SK-N-SH (cell line): Measurements from ENCODE around the gene PLAGL2. TPM values are rescaled to one million over a fixed set of nuclear protein-coding genes. Genes with fewer than 3 reads are reported as not detected.

Experiments used
- CTCF ChIA-PET: fragments of 300-600, 350-600 bp; formaldehyde crosslinking; extraction: SDS; loops from one replicate; lab custom pipeline; 2021; lab: Yijun Ruan, JAX
- POLR2A ChIA-PET: fragments of 350-600 bp; sonication (Branson Sonifier 250); formaldehyde crosslinking; extraction: SDS; loops from one replicate; lab custom pipeline; 2020; ENCODE audit warnings: antibody characterized with exemption, inconsistent platforms; lab: Yijun Ruan, JAX
- DNase-seq: peaks from one replicate; pipeline ENCODE4 v3.0.0; 2012
- H2AFZ ChIP-seq: fragments of 200-600 bp; sonication (generic); 2 replicates; pipeline ENCODE4 v1.8.1; 2016; ENCODE audit warnings: antibody characterized with exemption, mild to moderate bottlenecking, low read depth
- H3F3A ChIP-seq: fragments of 200-600 bp; sonication (generic); replicated peaks from 2 replicates; pipeline ENCODE3; 2016; ENCODE audit warnings: antibody characterized with exemption, mild to moderate bottlenecking; ENCODE audit not compliant: insufficient read depth
- H3K27ac ChIP-seq, 2 experiments: fragments of 200-500 bp in 1 of 2; fragments of 200-600 bp in 1 of 2; sonication (Bioruptor generic) in 1 of 2; sonication (generic), shearing (Covaris generic) in 1 of 2; 2 replicates each; pipeline versions ENCODE4 v1.5.1 to v1.6.1; 2014 to 2016; ENCODE audit warnings: low read depth in 2 of 2, inconsistent platforms in 1 of 2, low read length in 1 of 2, mild to moderate bottlenecking in 1 of 2, mixed read lengths in 1 of 2
- H3K27me3 ChIP-seq: fragments of 200-600 bp; sonication (generic), shearing (Covaris generic); 2 replicates; pipeline ENCODE4 v1.6.1; 2016; ENCODE audit warnings: mixed run types; ENCODE audit not compliant: insufficient read depth
- H3K36me3 ChIP-seq, 2 experiments: fragments of 200-500 bp in 1 of 2; fragments of 200-600 bp in 1 of 2; sonication (Bioruptor generic) in 1 of 2; sonication (generic) in 1 of 2; replicated peaks in 1 of 2; 2 replicates each; pipeline versions ENCODE3 to v1.5.1; 2014 to 2016; ENCODE audit warnings: low read length in 1 of 2, mild to moderate bottlenecking in 1 of 2; ENCODE audit not compliant: insufficient read depth in 2 of 2, control insufficient read depth in 1 of 2
- H3K4me1 ChIP-seq, 2 experiments: fragments of 200-500 bp in 1 of 2; fragments of 200-600 bp in 1 of 2; sonication (Bioruptor generic) in 1 of 2; sonication (generic), shearing (Covaris generic) in 1 of 2; 2 replicates each; pipeline versions ENCODE4 v1.5.1 to v1.6.1; 2014 to 2016; ENCODE audit warnings: low read depth in 1 of 2, low read length in 1 of 2, mixed run types in 1 of 2; ENCODE audit not compliant: insufficient read depth in 2 of 2, control insufficient read depth in 1 of 2
- H3K4me2 ChIP-seq: fragments of 200-600 bp; sonication (generic), shearing (Covaris generic); 2 replicates; pipeline ENCODE4 v1.6.1; 2017; ENCODE audit warnings: mixed run types
- H3K4me3 ChIP-seq, 2 experiments: fragments of 200-500 bp in 1 of 2; fragments of 200-600 bp in 1 of 2; sonication (Bioruptor generic) in 1 of 2; sonication (generic), shearing (Covaris generic) in 1 of 2; 2 replicates each; pipeline versions ENCODE4 v1.5.1 to v1.8.1; 2014 to 2016; ENCODE audit warnings: low read depth in 2 of 2, inconsistent platforms in 1 of 2, low read length in 1 of 2, mild to moderate bottlenecking in 1 of 2, mixed read lengths in 1 of 2, moderate library complexity in 1 of 2
- H3K79me2 ChIP-seq: fragments of 200-600 bp; sonication (generic); 2 replicates; pipeline ENCODE4 v1.8.1; 2017; ENCODE audit warnings: mild to moderate bottlenecking; ENCODE audit not compliant: insufficient read depth
- H3K9ac ChIP-seq: fragments of 200-600 bp; sonication (generic); 2 replicates; pipeline ENCODE4 v1.6.1; 2017; ENCODE audit warnings: mixed run types
- H3K9me2 ChIP-seq: fragments of 200-600 bp; sonication (generic); 2 replicates; pipeline ENCODE4 v1.6.1; 2017; ENCODE audit warnings: mixed run types
- H3K9me3 ChIP-seq: fragments of 200-600 bp; sonication (generic); 2 replicates; pipeline ENCODE4 v1.6.1; 2017; ENCODE audit warnings: mixed run types, mild to moderate bottlenecking, moderate library complexity
- H4K20me1 ChIP-seq: fragments of 200-600 bp; sonication (generic); 2 replicates; pipeline ENCODE4 v1.6.1; 2017; ENCODE audit warnings: mild to moderate bottlenecking, mixed run types; ENCODE audit not compliant: insufficient read depth
- ELF1 ChIP-seq: IDR thresholded peaks from 2 replicates; pipeline ENCODE4 v1.4.0; 2012
- EP300 ChIP-seq, 2 experiments: IDR thresholded peaks; 2 replicates each; pipeline versions ENCODE4 v1.4.0 to v1.6.1; 2012; ENCODE audit warnings: borderline replicate concordance in 1 of 2, low read depth in 1 of 2, low read length in 1 of 2
- GABPA ChIP-seq: IDR thresholded peaks from 2 replicates; pipeline ENCODE4 v1.4.0; 2012; ENCODE audit warnings: low read depth, mild to moderate bottlenecking
- JUND ChIP-seq: IDR thresholded peaks from 2 replicates; pipeline ENCODE4 v1.4.0; 2012
- MXI1 ChIP-seq: IDR thresholded peaks from 2 replicates; pipeline ENCODE4 v1.6.1; 2012; ENCODE audit warnings: mild to moderate bottlenecking, low read depth, low read length, improper control_type of control experiment
- NFIC ChIP-seq: IDR thresholded peaks from 2 replicates; pipeline ENCODE4 v1.4.0; 2012; ENCODE audit warnings: borderline replicate concordance
- PBX3 ChIP-seq: IDR thresholded peaks from 2 replicates; pipeline ENCODE4; 2012
- POLR2AphosphoS5 ChIP-seq: IDR thresholded peaks from 2 replicates; pipeline ENCODE4 v1.6.1; 2012; ENCODE audit warnings: low read depth, low read length
- RAD21 ChIP-seq: IDR thresholded peaks from 2 replicates; pipeline ENCODE4 v1.6.1; 2012; ENCODE audit warnings: mild to moderate bottlenecking, low read length
- RCOR1 ChIP-seq: fragments of 150-350 bp; IDR thresholded peaks from 2 replicates; pipeline ENCODE4 v1.6.1; 2017; ENCODE audit warnings: antibody characterized with exemption, low read length
- RFX5 ChIP-seq: IDR thresholded peaks from 2 replicates; pipeline ENCODE4 v1.6.1; 2012; ENCODE audit warnings: mild to moderate bottlenecking, improper control_type of control experiment, low read length
- RXRA ChIP-seq: IDR thresholded peaks from 2 replicates; pipeline ENCODE4 v1.4.0; 2012; ENCODE audit warnings: low read depth, mild to moderate bottlenecking, borderline replicate concordance
- SMC3 ChIP-seq: IDR thresholded peaks from 2 replicates; pipeline ENCODE4 v1.6.1; 2012; ENCODE audit warnings: low read depth, low read length, improper control_type of control experiment
- TAF1 ChIP-seq: IDR thresholded peaks from 2 replicates; pipeline ENCODE4 v1.6.1; 2012; ENCODE audit warnings: low read depth, mild to moderate bottlenecking, low read length, moderate library complexity, borderline replicate concordance
- YY1 ChIP-seq: IDR thresholded peaks from 2 replicates; pipeline ENCODE4 v1.4.0; 2012; ENCODE audit warnings: low read depth, mild to moderate bottlenecking
- WGBS: methylation state at CpG from one replicate; pipeline ENCODE4 v1.1.6; 2017; ENCODE audit warnings: low lambda C conversion rate; 5-methylcytosine and 5-hydroxymethylcytosine counted together
- polyA plus RNA-seq, 3 experiments: library from polyadenylated mRNA; depleted of rRNA; stranded (reverse); fragments of >200 nt; gene quantifications; 2 replicates each; pipeline ENCODE4 v1.2.3, GENCODE V29; 2012
- TF ChIP-seq, protein P1 (sequence below): IDR thresholded peaks from 2 replicates; pipeline ENCODE4 v1.6.1; 2012; ENCODE audit warnings: mild to moderate bottlenecking, low read depth, low read length, moderate library complexity
- TF ChIP-seq, protein P2 (sequence below): IDR thresholded peaks from 2 replicates; pipeline ENCODE4 v1.4.0; 2012; ENCODE audit warnings: low read depth
- TF ChIP-seq, protein P3 (sequence below): fragments of 150-350 bp; IDR thresholded peaks from 2 replicates; pipeline ENCODE4 v1.6.1; 2017; ENCODE audit warnings: antibody characterized with exemption, low read length, low read depth, borderline replicate concordance
- TF ChIP-seq, protein P4 (sequence below): fragments of 200-600 bp; sonication (generic); IDR thresholded peaks from 2 replicates; pipeline ENCODE4 v1.6.1; 2017; ENCODE audit warnings: antibody characterized with exemption, mild to moderate bottlenecking, moderate library complexity
- TF ChIP-seq, protein P5 (sequence below): IDR thresholded peaks from 2 replicates; pipeline ENCODE4 v1.4.0; 2012; ENCODE audit warnings: low read depth, borderline replicate concordance

Gene PLAGL2
- polyA plus RNA-seq, 1 of the 3 experiments (the other 2 are of a cell fraction), result 4.0 TPM

GRCh38 chr20:32235331-32236047 is 27.9 kb upstream of the PLAGL2 start:
- no peak for DNase-seq
- H4K20me1 ChIP-seq, result no peaks in the 10 kb centered on the region
- ChIA-PET CTCF (no interaction called here), POLR2A (no interaction called here)
- no peak overlapping the region for H3K4me2 ChIP-seq
- peaks cover 20 to 43% of the 10 kb centered on the region in 2 experiments for H3K36me3 ChIP-seq
- H3K27me3 ChIP-seq, result no peaks in the 10 kb centered on the region
- H3F3A ChIP-seq, result no peaks in the 10 kb centered on the region
- TF ChIP-seq, protein P1, sequence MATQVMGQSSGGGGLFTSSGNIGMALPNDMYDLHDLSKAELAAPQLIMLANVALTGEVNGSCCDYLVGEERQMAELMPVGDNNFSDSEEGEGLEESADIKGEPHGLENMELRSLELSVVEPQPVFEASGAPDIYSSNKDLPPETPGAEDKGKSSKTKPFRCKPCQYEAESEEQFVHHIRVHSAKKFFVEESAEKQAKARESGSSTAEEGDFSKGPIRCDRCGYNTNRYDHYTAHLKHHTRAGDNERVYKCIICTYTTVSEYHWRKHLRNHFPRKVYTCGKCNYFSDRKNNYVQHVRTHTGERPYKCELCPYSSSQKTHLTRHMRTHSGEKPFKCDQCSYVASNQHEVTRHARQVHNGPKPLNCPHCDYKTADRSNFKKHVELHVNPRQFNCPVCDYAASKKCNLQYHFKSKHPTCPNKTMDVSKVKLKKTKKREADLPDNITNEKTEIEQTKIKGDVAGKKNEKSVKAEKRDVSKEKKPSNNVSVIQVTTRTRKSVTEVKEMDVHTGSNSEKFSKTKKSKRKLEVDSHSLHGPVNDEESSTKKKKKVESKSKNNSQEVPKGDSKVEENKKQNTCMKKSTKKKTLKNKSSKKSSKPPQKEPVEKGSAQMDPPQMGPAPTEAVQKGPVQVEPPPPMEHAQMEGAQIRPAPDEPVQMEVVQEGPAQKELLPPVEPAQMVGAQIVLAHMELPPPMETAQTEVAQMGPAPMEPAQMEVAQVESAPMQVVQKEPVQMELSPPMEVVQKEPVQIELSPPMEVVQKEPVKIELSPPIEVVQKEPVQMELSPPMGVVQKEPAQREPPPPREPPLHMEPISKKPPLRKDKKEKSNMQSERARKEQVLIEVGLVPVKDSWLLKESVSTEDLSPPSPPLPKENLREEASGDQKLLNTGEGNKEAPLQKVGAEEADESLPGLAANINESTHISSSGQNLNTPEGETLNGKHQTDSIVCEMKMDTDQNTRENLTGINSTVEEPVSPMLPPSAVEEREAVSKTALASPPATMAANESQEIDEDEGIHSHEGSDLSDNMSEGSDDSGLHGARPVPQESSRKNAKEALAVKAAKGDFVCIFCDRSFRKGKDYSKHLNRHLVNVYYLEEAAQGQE, result no peak
- TF ChIP-seq RFX5, result no peak
- TF ChIP-seq GABPA, result no peak
- TF ChIP-seq ELF1, result no peak
- TF ChIP-seq, protein P2, sequence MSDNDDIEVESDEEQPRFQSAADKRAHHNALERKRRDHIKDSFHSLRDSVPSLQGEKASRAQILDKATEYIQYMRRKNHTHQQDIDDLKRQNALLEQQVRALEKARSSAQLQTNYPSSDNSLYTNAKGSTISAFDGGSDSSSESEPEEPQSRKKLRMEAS, result no peak
- TF ChIP-seq YY1, result no peak
- TF ChIP-seq MXI1, result no peak
- TF ChIP-seq EP300 (IDR thresholded peaks at IDR 0.05; ENCODE audit: borderline replicate concordance in 1 of 2, low read depth in 1 of 2, low read length in 1 of 2), result no peak
- TF ChIP-seq NFIC, result no peak
- TF ChIP-seq TAF1, result no peak
- no peak for TF ChIP-seq RCOR1
- TF ChIP-seq, protein P3, sequence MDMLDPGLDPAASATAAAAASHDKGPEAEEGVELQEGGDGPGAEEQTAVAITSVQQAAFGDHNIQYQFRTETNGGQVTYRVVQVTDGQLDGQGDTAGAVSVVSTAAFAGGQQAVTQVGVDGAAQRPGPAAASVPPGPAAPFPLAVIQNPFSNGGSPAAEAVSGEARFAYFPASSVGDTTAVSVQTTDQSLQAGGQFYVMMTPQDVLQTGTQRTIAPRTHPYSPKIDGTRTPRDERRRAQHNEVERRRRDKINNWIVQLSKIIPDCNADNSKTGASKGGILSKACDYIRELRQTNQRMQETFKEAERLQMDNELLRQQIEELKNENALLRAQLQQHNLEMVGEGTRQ, result no peak
- TF ChIP-seq SMC3, result no peak
- no peak for TF ChIP-seq RAD21
- TF ChIP-seq RXRA, result no peak
- TF ChIP-seq PBX3, result no peak
- TF ChIP-seq, protein P4, sequence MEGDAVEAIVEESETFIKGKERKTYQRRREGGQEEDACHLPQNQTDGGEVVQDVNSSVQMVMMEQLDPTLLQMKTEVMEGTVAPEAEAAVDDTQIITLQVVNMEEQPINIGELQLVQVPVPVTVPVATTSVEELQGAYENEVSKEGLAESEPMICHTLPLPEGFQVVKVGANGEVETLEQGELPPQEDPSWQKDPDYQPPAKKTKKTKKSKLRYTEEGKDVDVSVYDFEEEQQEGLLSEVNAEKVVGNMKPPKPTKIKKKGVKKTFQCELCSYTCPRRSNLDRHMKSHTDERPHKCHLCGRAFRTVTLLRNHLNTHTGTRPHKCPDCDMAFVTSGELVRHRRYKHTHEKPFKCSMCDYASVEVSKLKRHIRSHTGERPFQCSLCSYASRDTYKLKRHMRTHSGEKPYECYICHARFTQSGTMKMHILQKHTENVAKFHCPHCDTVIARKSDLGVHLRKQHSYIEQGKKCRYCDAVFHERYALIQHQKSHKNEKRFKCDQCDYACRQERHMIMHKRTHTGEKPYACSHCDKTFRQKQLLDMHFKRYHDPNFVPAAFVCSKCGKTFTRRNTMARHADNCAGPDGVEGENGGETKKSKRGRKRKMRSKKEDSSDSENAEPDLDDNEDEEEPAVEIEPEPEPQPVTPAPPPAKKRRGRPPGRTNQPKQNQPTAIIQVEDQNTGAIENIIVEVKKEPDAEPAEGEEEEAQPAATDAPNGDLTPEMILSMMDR, result no peak
- TF ChIP-seq POLR2AphosphoS5, result no peak
- no peak for TF ChIP-seq JUND
- TF ChIP-seq, protein P5, sequence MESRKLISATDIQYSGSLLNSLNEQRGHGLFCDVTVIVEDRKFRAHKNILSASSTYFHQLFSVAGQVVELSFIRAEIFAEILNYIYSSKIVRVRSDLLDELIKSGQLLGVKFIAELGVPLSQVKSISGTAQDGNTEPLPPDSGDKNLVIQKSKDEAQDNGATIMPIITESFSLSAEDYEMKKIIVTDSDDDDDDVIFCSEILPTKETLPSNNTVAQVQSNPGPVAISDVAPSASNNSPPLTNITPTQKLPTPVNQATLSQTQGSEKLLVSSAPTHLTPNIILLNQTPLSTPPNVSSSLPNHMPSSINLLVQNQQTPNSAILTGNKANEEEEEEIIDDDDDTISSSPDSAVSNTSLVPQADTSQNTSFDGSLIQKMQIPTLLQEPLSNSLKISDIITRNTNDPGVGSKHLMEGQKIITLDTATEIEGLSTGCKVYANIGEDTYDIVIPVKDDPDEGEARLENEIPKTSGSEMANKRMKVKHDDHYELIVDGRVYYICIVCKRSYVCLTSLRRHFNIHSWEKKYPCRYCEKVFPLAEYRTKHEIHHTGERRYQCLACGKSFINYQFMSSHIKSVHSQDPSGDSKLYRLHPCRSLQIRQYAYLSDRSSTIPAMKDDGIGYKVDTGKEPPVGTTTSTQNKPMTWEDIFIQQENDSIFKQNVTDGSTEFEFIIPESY, result no peak
- H3K9me3 ChIP-seq, result no peaks in the 10 kb centered on the region
- H3K9me2 ChIP-seq, result no peaks in the 10 kb centered on the region
- 89% methylated on average over 6 of the region's 6 CpGs for WGBS
- H3K27ac ChIP-seq, result no peak overlapping the region
- H3K79me2 ChIP-seq, result no peaks in the 10 kb centered on the region
- peaks cover 0 to 3% of the 10 kb centered on the region in 2 experiments; a peak in 1 of 4 replicates for H3K4me1 ChIP-seq
- no peak overlapping the region for H3K9ac ChIP-seq
- H2AFZ ChIP-seq, result no peak overlapping the region
- no peak overlapping the region for H3K4me3 ChIP-seq
